ENCODE results near the gene KDM2B. TPM values are rescaled to one million over a fixed set of nuclear protein-coding genes. Genes with fewer than 3 reads are reported as not detected.

Gene KDM2B
- total and polyA plus RNA-seq, 3 donors from 2014 or later: 30.4 to 59.8 (median 54.9) TPM

DNA sequence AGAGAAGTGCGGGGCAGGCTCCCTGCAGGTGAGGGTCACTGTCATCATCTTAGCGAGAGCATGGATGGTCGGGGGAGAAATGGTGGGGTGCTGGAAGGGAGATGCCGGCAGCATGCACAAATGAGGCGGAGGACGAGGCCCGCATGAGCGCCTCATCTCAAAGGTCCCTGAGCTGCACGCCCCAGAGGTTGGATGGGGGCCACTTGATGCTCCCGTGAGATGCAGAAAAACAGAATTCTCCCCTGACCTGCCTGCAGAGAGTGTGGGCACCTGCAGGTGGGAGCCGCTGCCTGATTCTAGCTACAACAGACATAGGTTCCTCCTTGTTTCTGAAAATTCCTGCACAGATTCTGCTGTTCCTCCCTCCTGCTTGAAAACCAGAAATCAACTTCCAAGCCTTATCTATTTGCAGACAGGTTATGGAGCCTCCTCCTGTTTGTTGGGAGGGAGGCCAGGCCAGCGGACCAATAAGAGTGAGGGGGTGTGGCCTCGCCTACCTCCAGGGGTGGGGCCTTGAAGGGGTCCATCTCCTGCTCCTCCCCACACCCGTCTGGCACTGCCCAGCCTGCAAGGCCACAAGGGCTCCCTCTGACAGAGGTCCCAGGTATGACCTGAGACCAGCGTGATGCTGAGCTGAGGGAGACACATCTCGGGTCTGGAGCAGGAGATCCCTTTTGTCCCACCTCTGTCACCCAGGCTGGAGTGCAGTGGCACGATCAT is 67.2 kb downstream of the KDM2B start:
- peak; percentile 33 for DNase-seq
- 52 to 77% methylated on average over 15 to 17 of the region's 17 CpGs for WGBS, 2 donors
- no peak overlapping the region for H3K4me3 ChIP-seq
- H3K27ac ChIP-seq: no peak overlapping the region
- intact Hi-C loops (cut with DNase I; ENCODE audit: low total_unique reads): no loop called here
- no peaks in the 10 kb centered on the region for H3K9me3 ChIP-seq
- H3K36me3 ChIP-seq (ENCODE audit: low read depth, missing control alignments): no peaks in the 10 kb centered on the region
- H3K4me1 ChIP-seq: peaks cover 16% of the 10 kb centered on the region
- H3K27me3 ChIP-seq: no peaks in the 10 kb centered on the region
- TF ChIP-seq, protein P1, sequence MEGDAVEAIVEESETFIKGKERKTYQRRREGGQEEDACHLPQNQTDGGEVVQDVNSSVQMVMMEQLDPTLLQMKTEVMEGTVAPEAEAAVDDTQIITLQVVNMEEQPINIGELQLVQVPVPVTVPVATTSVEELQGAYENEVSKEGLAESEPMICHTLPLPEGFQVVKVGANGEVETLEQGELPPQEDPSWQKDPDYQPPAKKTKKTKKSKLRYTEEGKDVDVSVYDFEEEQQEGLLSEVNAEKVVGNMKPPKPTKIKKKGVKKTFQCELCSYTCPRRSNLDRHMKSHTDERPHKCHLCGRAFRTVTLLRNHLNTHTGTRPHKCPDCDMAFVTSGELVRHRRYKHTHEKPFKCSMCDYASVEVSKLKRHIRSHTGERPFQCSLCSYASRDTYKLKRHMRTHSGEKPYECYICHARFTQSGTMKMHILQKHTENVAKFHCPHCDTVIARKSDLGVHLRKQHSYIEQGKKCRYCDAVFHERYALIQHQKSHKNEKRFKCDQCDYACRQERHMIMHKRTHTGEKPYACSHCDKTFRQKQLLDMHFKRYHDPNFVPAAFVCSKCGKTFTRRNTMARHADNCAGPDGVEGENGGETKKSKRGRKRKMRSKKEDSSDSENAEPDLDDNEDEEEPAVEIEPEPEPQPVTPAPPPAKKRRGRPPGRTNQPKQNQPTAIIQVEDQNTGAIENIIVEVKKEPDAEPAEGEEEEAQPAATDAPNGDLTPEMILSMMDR (IDR thresholded peaks at IDR 0.05): no peak

DNA sequence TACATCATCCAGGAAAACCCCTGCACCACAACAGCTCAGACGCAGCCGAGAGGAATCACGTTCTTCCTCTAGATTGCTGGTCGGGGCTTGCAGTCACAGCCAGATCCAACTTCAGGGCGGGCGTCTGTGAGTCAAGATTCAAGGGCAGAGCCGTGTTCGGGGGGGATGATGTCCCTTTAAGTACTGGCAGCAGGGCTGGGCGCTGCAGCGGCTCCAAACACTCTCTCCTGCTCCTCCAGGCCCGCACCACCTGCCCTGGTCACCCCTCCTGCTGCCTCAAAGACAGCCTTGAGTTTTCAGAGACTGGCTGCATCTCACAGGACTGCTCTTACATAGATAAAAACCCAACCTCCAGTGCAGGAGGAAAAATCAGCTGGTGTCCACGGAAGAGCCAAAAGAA is 68.3 kb downstream of the KDM2B start:
- Histone ChIP-seq H3K27me3 (no peaks in the 10 kb centered on the region), H3K36me3 (ENCODE audit: low read depth, missing control alignments) (no peaks in the 10 kb centered on the region), H3K9me3 (no peaks in the 10 kb centered on the region), H3K4me3 (no peak overlapping the region), H3K4me1 (peaks cover 16% of the 10 kb centered on the region), H3K27ac (peak overlapping the region; percentile 39 to 56)
- TF ChIP-seq, protein P1 (IDR thresholded peaks at IDR 0.05): no peak
- TF ChIP-seq POLR2A (IDR thresholded peaks at IDR 0.05): no peak
- intact Hi-C loops (cut with DNase I; ENCODE audit: low total_unique reads): no loop called here
- peak; percentile 68 for DNase-seq
- 47 to 48% methylated on average over 12 of the region's 12 CpGs for WGBS, 2 donors

GRCh38 chr12:121511916-121512315 is 68.9 kb downstream of the KDM2B start:
- WGBS, 2 donors: 59 to 72% methylated on average over 10 to 12 of the region's 12 CpGs
- Histone ChIP-seq H3K27me3 (no peaks in the 10 kb centered on the region), H3K36me3 (ENCODE audit: low read depth, missing control alignments) (no peaks in the 10 kb centered on the region), H3K4me1 (peaks cover 16% of the 10 kb centered on the region), H3K4me3 (no peak overlapping the region), H3K9me3 (no peaks in the 10 kb centered on the region), H3K27ac (peak overlapping the region; percentile 39 to 56)
- intact Hi-C loops (cut with DNase I; ENCODE audit: low total_unique reads): no loop called here
- TF ChIP-seq, protein P1 (IDR thresholded peaks at IDR 0.05): no peak
- no peak for TF ChIP-seq POLR2A (IDR thresholded peaks at IDR 0.05)
- no peak for DNase-seq

- DNase-seq: no peak
- WGBS, 2 donors: 91 to 100% methylated on average over 1 to 16 of the region's 16 CpGs
- Histone ChIP-seq H3K27me3 (no peaks in the 10 kb centered on the region), H3K9me3 (no peaks in the 10 kb centered on the region), H3K27ac (no peak overlapping the region), H3K4me1 (peaks cover 13% of the 10 kb centered on the region), H3K36me3 (ENCODE audit: low read depth, missing control alignments) (no peaks in the 10 kb centered on the region), H3K4me3 (no peak overlapping the region)
- TF ChIP-seq, protein P1 (IDR thresholded peaks at IDR 0.05): no peak
- TF ChIP-seq POLR2A (IDR thresholded peaks at IDR 0.05): no peak
- intact Hi-C loops (cut with DNase I; ENCODE audit: low total_unique reads): no loop called here
Measured at GRCh38 chr12:121509339-121509738, 71.5 kb downstream of the KDM2B start.

- 92 to 96% methylated on average over 11 of the region's 11 CpGs for WGBS, 2 donors
- no peak overlapping the region for H3K27ac ChIP-seq
- peaks cover 13% of the 10 kb centered on the region for H3K4me1 ChIP-seq
- H3K9me3 ChIP-seq: no peaks in the 10 kb centered on the region
- no peaks in the 10 kb centered on the region for H3K27me3 ChIP-seq
- intact Hi-C loops (cut with DNase I; ENCODE audit: low total_unique reads): no loop called here
- TF ChIP-seq POLR2A (IDR thresholded peaks at IDR 0.05): no peak
- TF ChIP-seq, protein P1 (IDR thresholded peaks at IDR 0.05): no peak
- no peak for DNase-seq
- no peaks in the 10 kb centered on the region for H3K36me3 ChIP-seq (ENCODE audit: low read depth, missing control alignments)
- H3K4me3 ChIP-seq: no peak overlapping the region
Measured at GRCh38 chr12:121508533-121508932, 72.3 kb downstream of the KDM2B start.
